GM19438 (cell line): ENCODE results near the gene FAM107A.

ENCODE experiments used
- ATAC-seq: cut with Tn5 transposase; IDR thresholded peaks from one replicate; pipeline ENCODE4 v1.9.1; 2021; ENCODE audit warnings: low read depth; ENCODE audit not compliant: unreplicated experiment

Gene FAM107A

DNA sequence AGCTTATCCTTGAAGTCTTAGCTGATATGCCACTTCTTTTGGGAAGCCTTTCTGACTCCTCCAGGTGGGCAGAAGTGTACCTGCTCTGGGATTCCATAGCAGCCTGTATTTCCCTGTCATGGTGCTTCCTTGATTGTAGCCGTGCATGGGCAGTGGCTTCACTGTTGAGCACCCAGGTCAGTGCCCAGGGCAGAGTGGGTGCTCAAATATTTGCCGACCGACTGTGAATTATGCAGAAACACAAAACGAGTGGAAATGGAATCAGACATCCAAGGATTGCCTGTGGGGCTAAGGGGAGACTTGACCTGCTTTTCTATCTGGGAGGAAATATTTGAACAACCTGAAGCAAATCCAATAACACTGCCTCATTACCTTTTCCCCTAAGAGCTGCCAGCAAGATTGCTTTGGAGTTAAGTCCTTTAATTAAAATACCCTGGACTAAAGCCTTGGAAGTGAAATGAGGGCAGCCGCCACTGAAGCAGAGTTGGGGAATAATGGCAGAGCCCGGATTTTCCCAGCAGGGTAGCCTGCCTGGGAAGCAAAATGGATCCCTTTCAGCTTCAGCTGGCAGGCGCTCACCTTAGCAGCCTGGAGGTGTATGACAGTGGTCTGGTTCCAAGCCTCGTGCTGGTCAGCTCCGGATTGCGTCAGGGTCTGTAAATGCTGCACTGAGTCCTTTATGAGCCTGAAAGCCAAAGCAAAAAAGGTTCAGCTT, 55.1 kb downstream of the FAM107A start:
- ATAC-seq: no peak

DNA sequence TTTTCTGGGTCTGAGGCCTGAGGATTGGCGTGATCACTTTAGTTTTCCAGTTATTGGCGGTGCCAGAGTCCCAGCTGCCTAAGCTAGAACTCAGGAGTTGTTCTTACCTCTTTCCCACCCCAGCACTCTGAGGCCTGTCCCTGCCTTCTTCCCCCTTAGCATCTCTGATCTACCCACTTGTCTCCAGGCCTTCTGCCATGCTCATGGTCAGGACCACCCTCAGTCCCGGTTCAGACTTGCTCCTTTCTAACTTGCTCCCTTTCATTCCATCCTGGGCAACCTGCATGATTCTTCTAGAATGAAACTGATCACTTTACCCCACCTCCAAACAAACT, 55.9 kb downstream of the FAM107A start:
- ATAC-seq: no peak

DNA sequence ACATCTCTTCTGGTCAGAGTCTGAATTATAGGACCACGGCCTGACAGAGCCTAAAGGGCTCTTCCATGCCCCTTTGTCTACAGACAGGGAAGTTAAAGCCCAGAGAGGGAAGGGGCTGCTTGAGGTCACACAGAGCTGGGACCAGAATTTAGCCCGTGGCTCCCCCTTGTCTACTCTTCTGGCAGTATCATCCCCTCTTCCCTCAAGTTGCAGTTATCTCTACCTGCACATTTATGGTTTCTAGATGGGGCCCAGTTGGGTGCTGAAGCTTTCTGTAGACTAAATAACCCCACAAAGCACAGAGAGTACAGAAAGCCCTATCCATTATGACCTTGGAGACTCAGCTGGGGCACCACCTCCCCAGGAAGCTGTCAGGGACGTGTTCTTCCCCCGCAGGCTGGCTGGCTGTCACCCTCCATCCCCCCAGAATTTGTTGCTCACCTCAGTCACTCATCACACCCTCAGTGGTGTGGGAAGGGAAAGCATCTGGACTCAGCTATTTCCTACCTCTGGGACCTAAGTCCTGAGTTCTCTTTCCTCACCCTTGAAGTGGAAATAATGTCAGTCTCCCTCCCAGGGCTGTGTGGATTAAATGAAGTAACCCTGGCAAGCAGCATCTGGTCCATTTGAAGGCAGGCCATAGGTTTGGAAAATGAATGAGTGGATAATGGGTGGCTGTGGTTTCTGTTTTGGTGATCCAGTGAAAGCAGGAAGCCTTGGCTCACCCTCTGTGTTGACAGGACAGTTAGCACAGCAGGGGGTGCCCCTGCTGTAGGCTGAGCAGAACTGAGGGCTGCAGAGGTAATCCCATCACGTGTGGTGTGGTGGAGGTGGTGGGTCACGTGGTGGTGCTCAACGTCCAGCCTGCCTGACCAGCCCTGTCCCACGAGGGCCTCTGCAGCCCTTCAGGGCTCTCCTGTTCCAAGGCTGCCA, 56.5 kb downstream of the FAM107A start:
- no peak for ATAC-seq

DNA sequence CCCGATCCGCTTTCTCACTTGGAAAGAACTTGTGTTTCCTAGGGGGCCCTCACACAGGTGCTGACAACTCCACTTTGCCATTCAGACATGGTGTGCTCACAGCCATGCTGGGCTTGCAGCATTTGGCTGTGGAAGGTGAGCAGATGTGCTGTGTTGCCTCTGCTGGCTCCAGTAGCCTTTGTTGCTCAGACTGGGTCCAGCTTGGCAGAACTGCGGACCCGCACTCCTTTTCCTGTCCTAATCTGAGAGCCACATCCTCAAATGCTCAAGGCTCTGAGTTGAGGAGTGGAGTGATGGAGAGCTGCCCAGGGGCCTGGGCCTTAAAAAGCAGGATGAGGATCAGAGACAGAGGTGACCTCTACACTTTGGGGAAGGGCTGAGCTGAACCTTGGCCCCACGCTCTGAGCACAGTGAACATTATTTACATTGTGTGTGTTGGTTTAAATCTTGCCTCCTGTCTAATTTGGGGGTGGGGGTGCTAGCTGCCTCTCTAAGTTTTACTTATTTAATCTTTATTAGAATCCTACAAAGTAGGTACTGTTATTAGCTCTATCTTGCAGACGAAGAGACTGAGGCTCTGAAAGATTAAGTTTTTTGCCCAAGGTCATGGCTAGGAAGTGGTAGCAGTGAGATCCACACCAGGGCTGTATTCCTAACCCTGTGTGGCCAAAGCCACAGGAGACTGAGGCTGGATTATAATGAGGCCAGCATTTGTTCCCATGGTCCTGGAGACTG, 57.4 kb downstream of the FAM107A start:
- ATAC-seq: no peak

DNA sequence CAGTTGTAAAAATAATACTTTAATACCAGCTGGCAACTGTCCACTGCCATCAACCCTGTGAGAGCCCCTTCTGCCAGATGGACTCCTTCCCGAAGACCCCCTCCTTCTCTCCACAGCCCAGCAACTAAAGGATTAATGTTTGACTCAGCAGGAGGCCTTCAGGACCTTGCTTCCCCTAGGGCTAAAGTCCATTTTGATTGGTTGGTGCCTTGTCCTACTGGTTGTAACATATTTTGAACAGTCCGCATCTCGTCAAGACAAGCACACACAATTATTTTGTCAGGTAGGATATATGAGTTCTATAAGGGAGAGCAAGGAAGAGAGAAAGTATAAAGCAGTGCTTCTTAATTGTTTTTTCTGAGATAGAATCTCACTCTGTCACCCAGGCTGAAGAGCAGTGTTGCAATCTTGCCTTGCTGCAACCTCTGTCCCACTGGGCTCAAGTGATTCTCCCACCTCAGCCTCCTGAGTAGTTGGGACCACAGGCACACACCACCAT, 58.9 kb downstream of the FAM107A start:
- no peak for ATAC-seq

DNA sequence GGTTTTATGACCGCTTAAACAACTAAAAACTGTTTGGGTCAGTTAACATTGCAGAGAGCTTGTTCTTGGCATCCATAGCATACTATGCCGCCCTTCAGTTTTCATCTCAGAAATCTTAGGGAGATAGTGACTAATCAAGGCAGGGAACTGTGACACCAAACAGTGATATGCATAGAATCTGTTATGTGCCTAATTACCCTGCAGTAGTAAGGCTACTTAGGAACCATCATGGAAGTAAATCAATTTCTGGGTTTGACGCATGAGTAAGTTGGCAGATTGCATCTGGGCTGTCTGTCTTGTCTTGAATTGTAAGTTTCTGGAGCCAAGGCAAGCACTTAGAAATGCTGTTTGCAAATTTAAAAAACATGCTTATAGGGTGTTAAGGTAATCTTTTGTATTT, 62.8 kb downstream of the FAM107A start:
- ATAC-seq: no peak
